Erythroblast (primary cell): ENCODE results near the gene CHST12.

Experiments used
- GATA1 ChIP-seq: IDR thresholded peaks from 2 replicates; pipeline ENCODE4 v1.6.1; 2011; ENCODE audit warnings: low read depth, mild to moderate bottlenecking, control low read depth, low read length, moderate library complexity
- POLR2A ChIP-seq: IDR thresholded peaks from 2 replicates; pipeline ENCODE4 v1.6.1; 2011; ENCODE audit warnings: mild to moderate bottlenecking, low read length

- TF ChIP-seq POLR2A (no peak), GATA1 (no peak)
These were observed 84.8 kb downstream of the CHST12 start for GRCh38 chr7:2488272-2488645.
